Stomach (tissue), 4 donors: ENCODE data around the gene TRMT2A.
"Not testable (repeated sequence)": the region's sequence is repeated elsewhere in the genome, so short reads cannot be mapped to it uniquely, and the experiment has no call there.

Experiments
- CTCF ChIP-seq, 7 experiments: fragments of 450-650 bp in 4 of 7; fragments of 200-600 bp in 3 of 7; sonication (generic) in 3 of 7; IDR thresholded peaks; one replicate each; pipeline ENCODE4 v1.5.1; 2016 to 2019; ENCODE audit warnings: antibody characterized with exemption in 7 of 7, control low read depth in 2 of 7, mild to moderate bottlenecking in 1 of 7
- POLR2A ChIP-seq, 4 donors: fragments of 450-650 bp; IDR thresholded peaks; one replicate each; pipeline ENCODE4 v1.6.1; 2016; ENCODE audit warnings: antibody characterized with exemption in 4 of 4, control low read depth in 2 of 4, mild to moderate bottlenecking in 1 of 4, moderate library complexity in 1 of 4

- not testable (repeated sequence) for TF ChIP-seq POLR2A, CTCF (IDR thresholded peaks at IDR 0.05)
Observed at GRCh38 chr22:20067384-20067682, 49.7 kb downstream of the TRMT2A start.
